Neural progenitor cell (in vitro differentiated cells): ENCODE data around the gene SAC3D1.

Experiments used
- EZH2 ChIP-seq: fragments of 200-600 bp; sonication (generic); IDR thresholded peaks from 2 replicates; pipeline ENCODE4 v1.6.1; 2017; ENCODE audit warnings: antibody characterized with exemption, mild to moderate bottlenecking, moderate library complexity
- TF ChIP-seq, protein P1 (sequence below): fragments of 200-600 bp; sonication (generic); IDR thresholded peaks from 2 replicates; pipeline ENCODE4 v1.5.1; 2017; ENCODE audit warnings: antibody characterized with exemption, mild to moderate bottlenecking

DNA sequence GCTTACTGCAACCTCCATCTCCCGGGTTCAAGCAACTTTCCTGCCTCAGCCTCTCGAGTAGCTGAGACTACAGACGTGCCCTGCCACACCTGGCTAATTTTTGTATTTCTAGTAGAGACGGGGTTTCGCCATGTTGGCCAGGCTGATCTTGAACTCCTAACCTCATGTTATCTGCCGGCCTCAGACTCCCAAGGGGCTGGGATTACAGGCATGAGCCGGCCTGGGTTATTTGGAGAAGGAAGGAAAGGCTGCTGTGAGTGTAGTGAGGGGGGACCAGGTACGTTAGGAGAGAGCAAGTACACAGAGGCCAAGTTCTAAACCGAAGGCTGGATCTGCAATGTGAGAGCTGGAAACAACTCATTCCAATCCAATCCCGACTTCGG is 44.7 kb upstream of the SAC3D1 start:
- TF ChIP-seq, protein P1, sequence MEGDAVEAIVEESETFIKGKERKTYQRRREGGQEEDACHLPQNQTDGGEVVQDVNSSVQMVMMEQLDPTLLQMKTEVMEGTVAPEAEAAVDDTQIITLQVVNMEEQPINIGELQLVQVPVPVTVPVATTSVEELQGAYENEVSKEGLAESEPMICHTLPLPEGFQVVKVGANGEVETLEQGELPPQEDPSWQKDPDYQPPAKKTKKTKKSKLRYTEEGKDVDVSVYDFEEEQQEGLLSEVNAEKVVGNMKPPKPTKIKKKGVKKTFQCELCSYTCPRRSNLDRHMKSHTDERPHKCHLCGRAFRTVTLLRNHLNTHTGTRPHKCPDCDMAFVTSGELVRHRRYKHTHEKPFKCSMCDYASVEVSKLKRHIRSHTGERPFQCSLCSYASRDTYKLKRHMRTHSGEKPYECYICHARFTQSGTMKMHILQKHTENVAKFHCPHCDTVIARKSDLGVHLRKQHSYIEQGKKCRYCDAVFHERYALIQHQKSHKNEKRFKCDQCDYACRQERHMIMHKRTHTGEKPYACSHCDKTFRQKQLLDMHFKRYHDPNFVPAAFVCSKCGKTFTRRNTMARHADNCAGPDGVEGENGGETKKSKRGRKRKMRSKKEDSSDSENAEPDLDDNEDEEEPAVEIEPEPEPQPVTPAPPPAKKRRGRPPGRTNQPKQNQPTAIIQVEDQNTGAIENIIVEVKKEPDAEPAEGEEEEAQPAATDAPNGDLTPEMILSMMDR = no peak
- TF ChIP-seq EZH2 = no peak
